Liver (tissue), 3 donors: ENCODE data around the gene DDB1.

Experiments
- ATF3 ChIP-seq: IDR thresholded peaks from 2 replicates; pipeline ENCODE4 v1.6.1; 2016; ENCODE audit warnings: antibody characterized with exemption
- CTCF ChIP-seq: fragments of 150-350 bp; IDR thresholded peaks from 2 replicates; pipeline ENCODE4 v1.5.1; 2017; ENCODE audit warnings: improper control_type of control experiment, low read depth, low read length; ENCODE audit not compliant: missing input control
- FOXA1 ChIP-seq: IDR thresholded peaks from 2 replicates; pipeline ENCODE4 v1.6.1; 2016; ENCODE audit warnings: antibody characterized with exemption
- HNF4G ChIP-seq: IDR thresholded peaks from 2 replicates; pipeline ENCODE4 v1.6.1; 2016; ENCODE audit warnings: antibody characterized with exemption
- JUND ChIP-seq, 2 donors: IDR thresholded peaks; 2 replicates each; pipeline ENCODE4 v1.6.1; 2016; ENCODE audit warnings: antibody characterized with exemption in 2 of 2
- RXRA ChIP-seq, 2 donors: IDR thresholded peaks; 2 replicates each; pipeline ENCODE4 v1.6.1; 2017 to 2018; ENCODE audit warnings: antibody characterized with exemption in 2 of 2, mild to moderate bottlenecking in 1 of 2
- SP1 ChIP-seq: IDR thresholded peaks from 2 replicates; pipeline ENCODE4 v1.6.1; 2018; ENCODE audit warnings: antibody characterized with exemption, mild to moderate bottlenecking
- TAF1 ChIP-seq: conservative IDR thresholded peaks from 2 replicates; pipeline ENCODE4 v1.6.1; 2016; ENCODE audit warnings: antibody characterized with exemption, mild to moderate bottlenecking
- donor health status: healthy.
- donor health status: healthy.

- no peak for TF ChIP-seq FOXA1
- no peak for TF ChIP-seq CTCF
- TF ChIP-seq TAF1 = no peak
- TF ChIP-seq RXRA (IDR thresholded peaks at IDR 0.05) = no peak
- TF ChIP-seq SP1 = no peak
- no peak for TF ChIP-seq ATF3
- TF ChIP-seq JUND (IDR thresholded peaks at IDR 0.05) = no peak
- TF ChIP-seq HNF4G = no peak
Measured at GRCh38 chr11:61339490-61339878, 6.6 kb upstream of the DDB1 start.
